Iris pigment epithelial cell (primary cell): Measurements from ENCODE around the gene MBD3L4.
"Not testable (repeated sequence)": the region's sequence is repeated elsewhere in the genome, so short reads cannot be mapped to it uniquely, and the experiment has no call there.

Source experiments
- DNase-seq: peaks from one replicate; pipeline ENCODE4 v3.0.0-alpha.2; 2011; ENCODE audit warnings: low read depth

MBD3L4 gene

DNA sequence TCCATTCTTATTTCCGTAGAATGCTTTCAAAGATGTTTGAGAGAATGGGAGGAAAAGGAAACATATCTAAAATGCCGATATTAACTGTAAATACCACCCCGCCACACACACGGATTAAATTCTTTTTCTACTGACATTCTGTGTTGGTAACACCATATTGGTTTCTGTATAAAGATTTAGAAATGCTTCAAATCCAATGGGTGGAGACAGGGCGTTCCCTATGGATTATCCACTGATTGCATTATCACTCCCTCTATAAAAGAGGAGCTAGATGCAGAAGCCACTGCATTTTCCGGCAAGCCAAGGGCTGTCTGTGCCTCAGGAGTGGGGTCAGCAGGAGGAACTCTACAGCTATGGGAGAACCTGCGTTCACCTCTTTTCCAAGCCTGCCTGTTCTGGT is 9.0 kb upstream of the MBD3L4 start, which contains the start of gene MBD3L2:
Gene MBD3L2, plus strand, starts transcription at position 301 of the 400 bp plus-strand sequence. Its CDS starts 53 bp downstream, at position 354.
- not testable (repeated sequence) for DNase-seq

DNA sequence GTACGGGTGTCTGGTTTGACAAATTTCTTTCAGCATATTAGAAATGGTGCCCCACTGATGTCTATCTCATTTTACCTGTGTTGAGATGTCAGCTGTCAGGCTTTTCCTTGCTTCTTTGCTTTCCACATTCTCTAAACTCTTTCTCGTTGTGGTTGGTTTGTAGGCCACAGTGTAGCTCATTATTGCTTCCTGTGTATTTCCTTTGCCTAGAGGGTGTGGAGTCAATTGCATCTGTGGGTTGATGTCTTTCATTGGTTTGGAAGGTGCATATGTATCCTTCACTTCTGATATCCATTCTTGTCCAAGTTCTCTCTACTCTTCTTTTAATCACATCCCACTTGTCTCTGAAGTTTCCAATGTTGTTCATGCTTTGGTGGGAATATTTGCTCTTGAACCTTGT is 1.6 kb upstream of the MBD3L4 start:
- not testable (repeated sequence) for DNase-seq

DNA sequence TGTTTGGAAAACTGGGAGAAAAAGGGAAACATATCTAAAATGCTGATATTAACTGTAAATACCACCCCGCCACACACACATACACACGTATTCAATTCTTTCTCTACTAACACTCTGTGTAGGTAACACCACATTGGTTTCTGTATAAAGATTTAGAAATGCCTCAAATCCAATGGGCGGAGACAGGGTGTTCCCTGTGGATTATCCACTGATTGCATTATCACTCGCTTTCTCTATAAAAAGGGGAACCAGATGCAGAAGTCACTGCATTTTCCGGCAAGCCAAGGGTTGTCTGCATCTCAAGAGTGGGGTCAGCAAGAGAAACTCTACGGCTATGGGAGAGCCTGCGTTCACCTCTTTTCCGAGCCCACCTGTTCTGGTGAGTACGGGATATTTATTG is 9.7 kb downstream of the MBD3L4 start, which contains the start of gene MBD3L5:
Gene MBD3L5, plus strand, starts transcription at position 301 of the 400 bp plus-strand sequence. Its CDS starts 34 bp downstream, at position 335.
- not testable (repeated sequence) for DNase-seq

DNA sequence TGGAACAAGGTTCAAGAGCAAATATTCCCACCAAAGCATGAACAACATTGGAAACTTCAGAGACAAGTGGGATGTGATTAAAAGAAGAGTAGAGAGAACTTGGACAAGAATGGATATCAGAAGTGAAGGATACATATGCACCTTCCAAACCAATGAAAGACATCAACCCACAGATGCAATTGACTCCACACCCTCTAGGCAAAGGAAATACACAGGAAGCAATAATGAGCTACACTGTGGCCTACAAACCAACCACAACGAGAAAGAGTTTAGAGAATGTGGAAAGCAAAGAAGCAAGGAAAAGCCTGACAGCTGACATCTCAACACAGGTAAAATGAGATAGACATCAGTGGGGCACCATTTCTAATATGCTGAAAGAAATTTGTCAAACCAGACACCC is 11.2 kb downstream of the MBD3L4 start:
- DNase-seq: not testable (repeated sequence)

DNA sequence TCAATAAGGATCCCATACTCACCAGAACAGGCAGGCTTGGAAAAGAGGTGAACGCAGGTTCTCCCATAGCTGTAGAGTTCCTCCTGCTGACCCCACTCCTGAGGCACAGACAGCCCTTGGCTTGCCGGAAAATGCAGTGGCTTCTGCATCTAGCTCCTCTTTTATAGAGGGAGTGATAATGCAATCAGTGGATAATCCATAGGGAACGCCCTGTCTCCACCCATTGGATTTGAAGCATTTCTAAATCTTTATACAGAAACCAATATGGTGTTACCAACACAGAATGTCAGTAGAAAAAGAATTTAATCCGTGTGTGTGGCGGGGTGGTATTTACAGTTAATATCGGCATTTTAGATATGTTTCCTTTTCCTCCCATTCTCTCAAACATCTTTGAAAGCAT is 18.6 kb downstream of the MBD3L4 start, which contains the start of gene MBD3L2B:
Gene MBD3L2B, minus strand, starts transcription at position 101 of the 400 bp plus-strand sequence. Its CDS starts 34 bp downstream, at position 67.
- not testable (repeated sequence) for DNase-seq

DNA sequence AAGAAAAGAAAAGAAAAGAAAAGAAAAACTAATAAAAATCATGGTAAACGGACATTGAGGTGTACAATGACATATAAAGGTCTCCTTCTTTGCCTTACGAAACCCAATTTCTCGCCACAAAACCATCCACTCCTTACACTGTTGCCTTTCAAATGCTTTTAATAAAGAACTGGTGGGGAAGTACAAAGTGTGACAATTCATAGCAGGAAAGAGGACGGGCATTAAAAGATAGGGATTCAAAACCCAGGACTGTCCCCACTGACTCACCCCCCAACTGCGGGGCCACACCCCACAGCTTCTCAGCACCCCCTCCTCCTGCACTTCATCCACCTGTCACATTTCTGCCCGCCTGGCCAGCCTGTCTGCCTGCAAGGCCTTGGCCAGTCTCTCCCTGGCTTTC is 21.2 kb downstream of the MBD3L4 start:
- no peak for DNase-seq

DNA sequence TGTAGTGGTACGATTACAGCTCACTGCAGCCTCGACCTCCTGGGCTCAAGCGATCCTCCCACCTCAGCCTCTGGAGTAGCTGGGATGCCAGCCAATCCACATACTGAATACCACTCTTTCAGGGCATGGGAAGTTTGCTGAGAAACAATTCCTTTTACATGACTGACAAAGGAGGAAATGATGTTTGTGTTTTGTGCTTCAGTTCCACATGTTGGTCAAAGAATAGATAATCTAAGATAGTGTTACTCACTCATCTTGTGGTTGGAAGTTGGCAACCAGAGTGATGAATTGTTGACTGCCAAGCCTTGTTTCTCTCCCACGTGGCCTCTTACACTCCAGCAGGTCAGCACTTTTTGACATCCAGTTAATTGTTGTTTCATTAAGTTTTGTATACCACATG is 26.3 kb downstream of the MBD3L4 start:
- DNase-seq: peak; percentile 80

DNA sequence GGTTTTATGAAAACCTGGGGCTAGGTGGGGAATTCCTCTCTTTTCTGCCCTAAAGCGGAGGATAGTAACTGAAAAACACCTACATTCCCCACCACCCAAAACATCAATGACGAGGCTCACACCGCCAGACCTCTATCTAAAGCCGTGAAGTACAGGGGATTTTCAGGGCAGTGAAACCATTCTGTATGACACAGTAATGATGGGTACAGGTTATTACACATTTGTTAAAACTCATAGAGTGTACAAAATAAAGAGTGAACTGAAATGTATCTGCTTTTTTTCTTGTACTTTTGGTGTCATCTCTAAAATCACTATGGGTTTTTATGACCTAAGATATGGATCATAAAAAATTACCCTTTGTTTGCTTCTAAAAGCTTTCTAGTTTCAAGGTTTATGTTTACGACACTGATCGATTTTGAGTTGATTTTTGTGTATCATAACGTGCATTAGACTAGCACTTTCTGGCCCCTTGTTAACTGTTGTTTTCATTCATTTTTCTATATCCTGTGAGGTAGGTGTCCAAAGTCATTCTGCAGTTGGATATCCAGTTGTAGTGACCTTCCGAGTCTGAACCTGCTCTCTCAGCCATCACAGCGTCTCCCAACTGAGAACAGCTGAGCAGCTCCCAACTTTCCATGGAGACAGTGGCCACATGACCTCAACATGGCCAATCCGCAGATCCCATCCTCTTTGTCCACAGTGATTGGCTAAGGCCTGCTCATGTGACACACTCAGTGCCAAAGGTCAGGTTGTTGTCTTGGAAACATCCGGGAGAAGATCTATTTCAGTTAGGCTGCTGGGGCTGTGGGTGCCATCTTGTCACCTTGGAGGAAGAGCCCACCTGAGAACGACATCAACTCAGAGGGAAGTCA is 29.0 kb downstream of the MBD3L4 start:
- DNase-seq: no peak

DNA sequence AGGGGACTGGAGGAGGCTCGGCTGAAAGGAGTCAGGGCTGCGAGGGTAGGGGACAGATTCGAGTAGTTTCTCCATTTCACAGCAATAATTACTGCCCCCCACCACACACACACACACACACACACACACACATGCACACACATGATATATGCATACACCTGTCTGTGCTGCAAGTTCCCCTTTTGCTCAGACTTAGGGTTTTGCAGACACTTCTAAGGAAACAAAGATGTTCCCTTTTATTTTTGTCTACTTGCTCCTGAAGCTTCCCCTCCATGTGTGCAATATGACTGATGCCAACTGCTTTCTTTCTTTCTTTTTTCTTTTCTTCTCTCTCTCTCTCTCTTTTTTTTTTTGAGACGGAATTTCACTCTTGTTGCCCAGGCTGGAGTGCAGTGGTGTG is 32.1 kb downstream of the MBD3L4 start:
- DNase-seq: no peak

DNA sequence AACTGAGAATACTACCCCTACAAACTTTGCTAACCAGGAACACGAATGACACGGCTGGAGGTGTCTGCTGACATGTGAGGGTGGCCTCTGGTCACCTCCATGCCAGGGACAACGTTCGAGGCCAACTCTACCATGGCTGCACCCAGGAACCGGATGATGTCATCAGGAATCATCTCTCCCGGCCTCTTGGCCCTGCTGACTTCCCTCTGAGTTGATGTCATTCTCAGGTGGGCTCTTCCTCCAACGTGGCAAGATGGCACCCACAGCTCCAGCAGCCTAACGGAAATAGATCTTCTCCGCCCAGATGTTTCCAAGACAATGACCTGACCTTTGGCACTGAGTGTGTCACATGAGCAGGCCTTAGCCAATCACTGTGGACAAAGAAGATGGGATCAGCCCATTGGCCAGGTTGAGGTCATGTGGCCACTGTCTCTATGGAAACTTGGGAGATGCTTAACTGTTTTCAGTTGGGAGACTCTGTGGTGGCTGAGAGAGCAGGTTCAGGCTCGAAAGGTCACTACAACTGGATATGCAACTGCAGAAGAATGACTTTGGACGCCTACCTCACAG is 33.8 kb downstream of the MBD3L4 start:
- no peak for DNase-seq

DNA sequence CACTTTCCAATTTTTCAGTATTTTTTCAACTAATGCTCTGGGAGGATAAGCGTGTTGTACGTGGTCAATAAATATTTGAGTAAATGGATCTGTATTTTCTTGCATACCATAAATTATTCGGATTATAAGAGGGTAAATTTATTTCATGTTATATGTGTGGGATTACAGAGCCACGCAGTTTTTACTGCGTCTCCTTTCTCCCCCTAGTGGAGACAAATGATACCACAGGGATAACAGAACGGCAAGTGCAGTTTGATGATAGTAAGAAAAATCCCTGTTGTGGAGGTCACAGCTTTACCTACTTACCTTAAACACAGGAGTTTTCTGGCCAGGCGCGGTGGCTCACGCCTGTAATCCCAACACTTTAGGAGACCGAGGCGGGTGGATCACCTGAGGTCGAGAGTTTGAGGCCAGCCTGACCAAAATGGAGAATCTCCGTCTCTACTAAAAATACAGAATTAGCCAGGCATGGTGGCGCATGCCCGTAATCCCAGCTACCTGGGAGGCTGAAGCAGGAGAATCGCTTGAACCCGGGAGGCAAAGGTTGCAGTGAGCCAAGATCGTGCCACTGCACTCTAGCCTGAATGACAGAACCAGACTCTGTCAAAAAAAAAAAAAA is 35.6 kb downstream of the MBD3L4 start:
- peak; percentile 66 for DNase-seq

DNA sequence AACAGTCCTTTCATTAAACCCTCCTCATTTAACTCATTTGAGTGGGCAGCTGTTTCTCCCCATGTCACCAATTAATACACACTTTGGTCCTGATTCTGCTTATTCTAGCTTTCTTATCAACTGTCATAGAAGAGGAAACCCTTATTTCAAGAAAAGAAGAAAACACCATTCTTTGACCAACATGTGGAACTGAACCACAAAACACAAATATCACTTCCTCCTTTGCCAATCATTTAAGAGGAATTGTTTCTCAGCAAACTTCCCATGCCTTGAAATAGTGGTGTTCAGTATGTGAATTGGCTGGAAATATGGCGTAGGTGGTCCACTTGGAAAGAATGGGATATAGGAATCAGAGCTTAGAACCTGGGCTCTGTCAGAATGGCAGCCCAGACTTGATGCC is 39.2 kb downstream of the MBD3L4 start:
- no peak for DNase-seq

DNA sequence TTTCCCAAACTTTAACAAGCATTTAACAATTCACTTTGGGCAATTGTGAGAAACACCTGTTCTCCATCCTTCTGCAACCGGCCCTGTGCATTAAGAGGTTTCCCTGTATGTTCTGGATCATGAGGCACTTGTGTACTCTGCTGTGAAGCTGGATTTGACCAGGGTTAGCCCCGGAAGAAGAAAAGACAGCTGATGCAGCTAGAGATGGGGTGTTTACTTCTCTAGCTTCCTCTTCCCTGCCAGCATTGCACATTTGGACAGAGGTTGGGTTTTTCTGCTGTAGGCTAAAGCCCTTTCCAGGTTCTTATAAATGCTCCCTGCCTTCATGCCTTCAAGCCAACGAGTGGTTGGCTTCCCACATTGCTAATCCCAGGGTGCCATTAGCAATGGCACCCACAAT is 39.6 kb downstream of the MBD3L4 start:
- no peak for DNase-seq

DNA sequence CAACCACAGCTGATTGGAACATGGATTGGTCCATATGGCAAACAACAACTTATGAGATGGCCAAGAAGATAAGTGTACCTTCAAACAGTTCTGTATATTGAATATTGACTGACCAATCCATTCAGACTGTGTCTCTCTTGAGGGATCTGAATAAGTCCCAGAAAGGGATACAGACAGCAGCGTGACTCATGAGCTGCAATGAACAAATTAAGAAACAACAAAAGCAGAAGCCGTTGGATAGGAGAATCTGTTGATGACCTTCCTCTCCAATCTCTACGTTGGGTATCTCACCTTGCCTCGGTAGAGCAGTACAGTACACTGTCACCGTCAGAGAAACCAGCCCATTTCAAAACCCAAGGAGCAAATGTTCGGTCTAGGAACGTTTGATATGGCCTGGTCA is 40.0 kb downstream of the MBD3L4 start:
- no peak for DNase-seq

DNA sequence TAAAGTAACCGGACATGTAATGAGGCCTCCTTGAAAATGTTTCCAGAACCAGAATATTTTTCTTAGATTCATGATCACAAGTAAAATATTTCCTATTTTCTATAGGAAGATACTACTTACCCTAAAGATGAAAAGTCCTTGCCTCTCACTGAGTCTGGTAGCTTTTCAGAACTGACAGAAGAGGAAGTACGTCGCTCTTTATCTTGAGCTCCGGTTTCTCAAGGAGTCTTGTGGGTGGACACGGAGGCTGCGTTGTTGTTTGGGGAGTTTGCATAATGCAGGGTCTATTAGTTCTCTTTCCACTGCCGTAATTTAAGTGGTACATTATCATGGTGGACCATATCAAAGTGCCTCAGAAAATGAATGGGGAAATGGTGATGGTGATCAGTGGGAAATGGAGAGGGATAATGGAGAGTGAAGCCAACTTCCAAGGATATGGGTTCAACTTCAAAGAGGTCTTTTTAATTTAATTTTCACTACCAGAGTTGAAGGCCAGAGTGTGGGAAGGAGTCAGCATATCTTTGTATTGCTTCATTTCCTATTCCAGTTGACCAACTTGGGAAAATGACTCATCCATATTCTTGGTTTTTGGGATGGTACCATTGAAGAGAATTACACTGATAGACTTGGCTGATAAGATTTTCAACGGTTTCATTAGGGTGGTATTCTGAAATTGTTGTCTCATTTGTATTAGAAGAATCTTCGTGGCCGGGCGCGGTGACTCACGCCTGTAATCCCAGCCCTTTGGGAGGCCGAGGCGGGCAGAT is 42.1 kb downstream of the MBD3L4 start:
- DNase-seq: peak; percentile 45

DNA sequence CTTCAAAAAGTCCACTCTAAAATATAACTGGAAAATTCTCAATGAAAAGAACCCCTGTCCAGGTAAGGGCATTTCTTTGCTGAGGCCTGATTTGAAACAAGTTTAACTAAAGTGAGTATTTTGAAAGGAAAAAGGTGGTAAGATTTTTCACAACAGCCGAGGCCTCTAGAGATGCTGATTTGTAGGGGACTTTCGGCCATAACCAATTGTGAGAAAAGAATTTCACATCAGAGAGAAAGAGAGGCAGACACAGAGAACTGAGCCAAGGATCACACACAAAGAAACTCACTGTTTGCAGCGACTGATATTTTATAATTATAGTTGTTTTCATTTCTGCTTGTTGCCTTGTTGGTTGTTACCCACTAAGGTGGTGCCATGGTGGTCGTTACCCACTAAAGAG is 43.2 kb downstream of the MBD3L4 start:
- no peak for DNase-seq

DNA sequence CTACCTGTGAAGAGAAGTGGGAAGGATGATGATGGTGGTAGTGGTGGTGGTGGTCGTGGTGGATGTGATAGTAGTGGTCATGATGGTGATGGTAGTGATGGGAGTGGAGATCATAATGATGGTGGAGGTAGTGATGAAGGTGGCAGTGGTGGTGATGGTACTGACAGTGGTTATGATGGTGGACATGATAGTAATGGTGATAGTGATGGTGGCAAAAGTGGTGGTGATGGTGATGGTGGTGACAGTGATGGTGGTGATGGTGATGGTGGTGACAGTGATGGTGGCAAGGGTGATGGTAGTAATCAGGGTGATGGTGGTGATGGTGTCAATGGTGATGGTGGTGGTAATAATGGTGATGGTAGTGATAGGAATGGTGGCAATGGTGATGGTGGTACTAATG is 44.9 kb downstream of the MBD3L4 start:
- no peak for DNase-seq

DNA sequence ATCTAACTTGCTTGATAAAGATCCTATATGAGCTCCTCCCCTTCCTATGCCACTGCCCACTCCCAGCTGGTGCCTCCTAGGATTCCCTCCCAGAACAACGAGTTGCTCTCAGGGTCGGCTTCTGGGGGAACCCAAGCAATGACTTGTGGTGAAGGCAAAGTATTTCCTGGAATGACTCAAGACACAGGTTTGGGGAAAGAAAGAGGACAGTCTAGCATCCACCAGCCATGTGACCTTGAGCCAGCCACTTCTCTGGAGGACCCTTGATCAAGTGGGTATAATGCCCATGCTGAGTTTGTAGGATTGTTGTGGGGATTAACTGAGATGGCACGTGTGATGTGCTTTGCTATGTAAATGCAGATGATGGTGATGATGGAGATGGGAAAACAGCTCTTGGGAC is 51.7 kb downstream of the MBD3L4 start:
- no peak for DNase-seq

DNA sequence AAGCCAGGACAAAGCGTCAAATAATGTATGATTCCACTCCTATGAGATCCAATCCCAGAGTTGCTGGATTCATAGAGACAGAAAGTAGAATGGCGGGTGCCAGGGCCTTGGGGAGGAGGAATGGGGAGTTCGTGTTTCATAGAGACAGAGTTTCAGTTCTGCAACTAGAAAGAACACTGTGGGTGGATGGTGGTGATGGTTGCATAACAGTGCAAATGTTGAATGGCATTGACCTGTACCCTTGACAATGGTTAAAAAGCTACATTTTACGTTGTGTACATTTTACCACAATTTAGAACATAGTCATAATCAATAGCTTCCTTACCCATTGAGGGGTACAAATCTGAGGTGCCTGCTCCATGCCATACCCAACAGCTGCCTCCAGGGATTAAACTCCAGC is 52.1 kb downstream of the MBD3L4 start:
- DNase-seq: no peak
